ENCODE data around the gene GPSM1.
"Not testable (repeated sequence)": the region's sequence is repeated elsewhere in the genome, so short reads cannot be mapped to it uniquely, and the experiment has no call there.

The GPSM1 gene

DNA sequence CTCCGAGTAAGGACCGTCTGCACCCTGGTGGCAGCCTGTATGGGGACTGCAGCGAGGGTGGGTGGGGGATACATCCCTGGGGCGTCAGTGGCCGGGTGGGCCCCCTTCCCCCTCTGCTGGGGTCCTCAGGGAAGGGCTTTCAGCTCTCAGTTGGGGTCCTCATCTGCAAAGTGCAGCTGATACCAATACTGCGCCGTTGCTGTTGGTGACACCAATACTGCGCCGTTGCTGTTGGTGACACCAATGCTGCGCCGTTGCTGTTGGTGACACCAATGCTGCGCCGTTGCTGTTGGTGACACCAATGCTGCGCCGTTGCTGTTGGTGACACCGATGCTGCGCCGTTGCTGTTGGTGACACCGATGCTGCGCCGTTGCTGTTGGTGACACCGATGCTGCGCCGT lies 24.5 kb downstream of the GPSM1 start:
- H3K4me3 ChIP-seq (ENCODE audit: low read depth, low read length): not testable (repeated sequence)

DNA sequence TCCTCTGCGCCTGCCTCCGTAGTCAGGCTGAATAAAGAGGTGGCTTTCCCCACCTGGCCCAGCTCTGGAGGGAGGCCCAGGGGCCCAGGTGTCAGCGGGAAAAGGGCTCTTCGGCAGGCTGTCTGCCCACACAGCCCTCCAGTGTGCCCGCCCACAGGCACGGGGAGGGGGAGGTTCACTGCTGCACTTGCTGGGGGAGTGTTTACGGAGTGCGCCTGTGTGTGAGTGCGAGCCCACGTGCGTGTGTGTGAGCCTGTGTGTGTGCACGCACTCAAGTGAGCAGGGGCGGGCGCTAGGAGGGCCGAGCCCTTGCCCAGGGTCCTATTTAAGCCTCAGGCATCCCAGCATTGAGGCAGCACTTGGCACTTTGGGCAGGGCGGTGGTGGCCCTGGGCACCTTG lies 25.3 kb downstream of the GPSM1 start:
- H3K4me3 ChIP-seq (ENCODE audit: low read depth, low read length): no peak overlapping the region

More for the DNA sequence above, 24.5 kb downstream of the GPSM1 start:
- not testable (repeated sequence) for DNase-seq (ENCODE audit: low read depth)

DNA sequence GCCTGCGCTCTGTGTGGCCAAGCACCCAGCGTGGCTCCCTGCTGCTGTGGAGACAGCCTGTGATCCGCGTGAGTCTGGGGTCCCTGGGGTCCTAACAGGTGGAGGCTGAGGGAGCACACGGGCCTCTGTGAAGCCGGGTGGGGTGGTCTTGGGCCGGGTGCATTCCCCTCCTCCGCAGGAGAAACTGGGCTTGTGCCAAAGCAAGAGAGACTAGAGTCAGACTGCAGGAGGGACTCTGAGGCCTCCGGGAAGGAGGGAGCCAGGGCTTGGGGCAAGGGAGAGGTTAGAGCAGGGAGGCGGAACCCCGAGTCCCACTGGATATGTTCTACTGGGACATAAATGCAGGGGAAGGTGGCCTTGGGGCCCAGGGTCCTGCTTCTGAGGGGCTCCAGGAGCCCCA lies 25.7 kb downstream of the GPSM1 start:
- no peak for DNase-seq (ENCODE audit: low read depth)
- no peak overlapping the region for H3K4me3 ChIP-seq (ENCODE audit: low read depth, low read length)

More for the DNA sequence above, 25.3 kb downstream of the GPSM1 start:
- no peak for DNase-seq (ENCODE audit: low read depth)

DNA sequence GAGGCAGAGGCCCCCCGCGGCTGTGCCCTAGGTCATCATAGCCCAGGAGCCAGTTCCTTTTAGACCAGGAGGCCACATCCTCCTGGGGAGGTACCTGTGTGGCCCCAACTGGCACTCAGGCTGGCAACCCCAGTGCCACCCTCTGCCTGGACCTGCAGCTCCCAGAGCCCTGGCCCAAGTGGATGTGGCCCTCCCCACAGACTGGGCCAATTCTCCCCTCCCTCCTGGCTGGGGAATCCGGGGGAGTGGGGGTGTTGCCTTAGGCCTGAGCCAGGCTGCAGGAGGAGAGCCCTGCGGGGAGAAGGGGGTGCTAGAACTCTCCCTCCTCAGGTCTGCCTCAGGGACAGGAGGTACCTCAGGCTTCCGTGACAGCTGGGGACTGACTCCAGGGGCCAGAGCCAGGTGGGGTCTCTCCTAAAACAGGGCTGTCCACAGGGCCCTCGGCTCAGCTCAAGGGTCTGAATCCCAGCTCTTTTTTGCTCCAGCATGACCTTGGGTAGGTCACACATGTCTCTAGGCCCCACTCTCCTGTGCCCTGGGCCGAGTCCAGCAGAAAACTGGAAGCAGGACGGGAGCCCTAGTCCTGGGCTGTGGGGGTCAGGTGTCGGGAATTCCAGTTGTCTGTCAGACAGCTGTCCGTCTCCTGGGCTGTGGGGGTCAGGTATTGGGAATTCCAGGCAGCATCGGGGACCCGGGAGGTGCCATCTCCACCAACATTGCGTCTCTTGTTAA lies 26.6 kb downstream of the GPSM1 start:
- DNase-seq (ENCODE audit: low read depth): no peak
- no peak overlapping the region for H3K4me3 ChIP-seq (ENCODE audit: low read depth, low read length)

DNA sequence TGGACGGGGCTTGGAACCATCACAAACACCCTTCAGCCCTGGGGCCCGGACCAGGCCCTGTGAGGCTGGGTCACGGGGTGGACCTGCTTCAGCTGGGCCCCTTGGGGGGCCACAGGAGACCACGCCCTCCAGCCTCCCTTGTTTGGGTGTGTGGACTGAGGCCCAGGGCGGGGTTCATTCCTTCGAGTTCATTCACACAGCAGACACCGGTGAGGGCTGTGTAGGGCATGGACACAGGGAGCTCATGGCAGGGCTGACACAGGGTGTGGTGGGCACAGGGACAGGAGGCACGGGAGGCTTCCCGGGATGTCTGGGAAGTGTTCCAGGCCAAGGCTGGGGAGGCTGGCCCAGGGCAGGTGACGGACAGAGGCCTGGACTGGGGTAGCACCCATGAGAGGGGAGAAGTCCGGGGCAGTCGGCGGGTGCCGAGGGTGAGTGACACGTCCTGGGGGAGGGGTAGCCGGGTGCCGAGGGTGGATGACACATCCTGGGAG lies 27.3 kb downstream of the GPSM1 start:
- H3K4me3 ChIP-seq (ENCODE audit: low read depth, low read length): no peak overlapping the region
- DNase-seq (ENCODE audit: low read depth): no peak

DNA sequence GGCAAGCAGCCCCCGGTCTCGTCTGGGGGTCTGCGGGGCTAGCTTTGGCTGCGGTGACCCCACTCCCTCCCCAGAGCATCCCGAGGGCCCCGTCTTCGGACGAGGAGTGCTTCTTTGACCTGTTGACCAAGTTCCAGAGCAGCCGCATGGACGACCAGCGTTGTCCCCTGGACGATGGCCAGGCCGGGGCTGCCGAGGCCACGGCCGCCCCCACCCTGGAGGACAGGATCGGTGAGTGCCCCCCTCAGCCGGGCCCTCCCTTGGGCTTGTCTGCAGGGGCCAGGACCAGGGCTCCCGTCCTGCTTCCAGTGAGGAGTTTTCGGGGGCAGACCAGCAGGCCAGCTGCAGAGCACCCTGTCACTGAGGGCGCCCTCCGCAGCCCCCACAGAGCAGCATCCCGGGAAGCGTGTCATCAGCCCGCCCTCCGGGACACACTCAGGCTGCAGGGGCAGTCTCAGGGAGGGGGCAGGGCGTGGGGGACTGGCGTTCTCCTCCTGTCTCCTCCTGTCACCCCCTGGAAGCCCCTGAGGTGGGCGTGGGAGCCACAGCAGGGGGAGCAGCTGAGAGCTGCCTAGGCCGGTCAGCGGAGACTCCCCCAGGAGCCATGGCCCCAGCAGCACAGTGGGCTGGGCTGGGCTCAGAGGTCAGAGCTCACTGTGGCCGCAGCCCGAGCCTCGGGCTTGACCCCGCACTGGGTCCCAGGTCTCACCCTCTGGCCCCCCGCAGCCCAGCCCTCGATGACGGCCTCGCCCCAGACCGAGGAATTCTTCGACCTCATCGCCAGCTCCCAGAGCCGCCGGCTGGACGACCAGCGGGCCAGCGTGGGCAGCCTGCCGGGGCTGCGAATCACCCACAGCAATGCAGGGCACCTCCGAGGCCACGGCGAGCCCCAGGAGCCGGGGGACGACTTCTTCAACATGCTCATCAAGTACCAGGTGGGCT lies 28.5 kb downstream of the GPSM1 start:
- no peak overlapping the region for H3K4me3 ChIP-seq (ENCODE audit: low read depth, low read length)
- no peak for DNase-seq (ENCODE audit: low read depth)

DNA sequence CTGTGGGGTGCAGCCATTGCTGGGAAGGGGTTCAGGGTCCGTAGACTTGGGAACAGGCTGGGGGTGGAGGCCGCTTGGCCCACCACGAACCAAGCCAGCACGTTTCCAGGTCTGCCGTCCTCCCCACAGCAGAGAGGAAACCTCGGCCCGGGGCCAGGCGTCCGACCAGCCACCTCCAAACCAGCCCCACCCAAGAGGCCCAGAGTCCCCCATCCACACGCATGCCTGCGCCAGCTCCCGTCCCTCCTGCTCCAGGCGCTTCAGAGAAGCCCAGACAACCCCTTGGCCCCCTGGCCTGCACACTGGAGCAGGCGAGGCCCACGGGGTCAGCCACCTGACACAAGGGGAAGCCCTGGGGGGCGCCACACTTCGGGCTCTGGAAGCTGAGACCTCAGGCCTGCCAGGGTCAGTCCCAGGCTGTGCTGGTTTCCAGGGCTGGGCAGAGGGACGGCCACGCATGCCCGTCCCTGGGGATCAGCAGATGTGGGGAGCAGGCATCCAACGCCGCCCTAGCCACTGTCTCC lies 29.9 kb downstream of the GPSM1 start:
- no peak overlapping the region for H3K4me3 ChIP-seq (ENCODE audit: low read depth, low read length)
- DNase-seq (ENCODE audit: low read depth): no peak

DNA sequence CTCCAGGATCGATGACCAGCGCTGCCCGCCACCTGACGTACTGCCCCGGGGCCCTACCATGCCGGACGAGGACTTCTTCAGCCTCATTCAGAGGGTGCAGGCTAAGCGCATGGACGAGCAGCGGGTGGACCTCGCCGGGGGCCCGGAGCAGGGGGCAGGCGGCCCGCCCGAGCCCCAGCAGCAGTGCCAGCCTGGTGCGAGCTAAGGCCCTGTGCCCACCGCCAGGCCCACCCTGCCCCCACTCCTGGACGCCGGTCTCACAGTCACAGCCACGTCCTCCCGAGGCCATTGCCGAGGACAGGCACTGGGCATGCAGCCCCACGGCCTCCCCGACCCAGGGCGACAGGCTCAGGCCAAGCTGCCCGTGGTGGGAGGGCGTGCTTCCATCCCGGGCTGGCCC lies 30.7 kb downstream of the GPSM1 start:
- DNase-seq (ENCODE audit: low read depth): no peak
- H3K4me3 ChIP-seq (ENCODE audit: low read depth, low read length): no peak overlapping the region

DNA sequence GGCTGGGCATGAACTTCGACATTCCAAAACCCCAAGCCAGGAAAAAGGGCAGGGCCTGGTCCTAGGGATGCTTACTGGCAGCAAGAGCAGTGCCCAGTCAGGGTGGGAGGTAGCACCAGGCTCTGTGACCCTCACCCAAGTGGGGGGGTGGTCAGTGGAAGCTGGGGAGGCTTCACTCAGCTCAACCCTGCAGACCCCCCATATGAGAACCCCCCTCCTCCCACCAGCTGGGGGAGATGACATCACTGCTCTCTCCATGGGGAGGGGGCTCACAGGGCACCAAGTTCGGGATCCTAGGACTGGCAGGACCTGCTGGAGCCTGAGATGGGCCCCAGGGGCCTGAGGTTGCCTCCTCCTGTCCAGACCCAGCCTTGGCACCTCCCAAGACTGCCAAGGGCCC lies 31.5 kb downstream of the GPSM1 start:
- no peak for DNase-seq (ENCODE audit: low read depth)
- no peak overlapping the region for H3K4me3 ChIP-seq (ENCODE audit: low read depth, low read length)

DNA sequence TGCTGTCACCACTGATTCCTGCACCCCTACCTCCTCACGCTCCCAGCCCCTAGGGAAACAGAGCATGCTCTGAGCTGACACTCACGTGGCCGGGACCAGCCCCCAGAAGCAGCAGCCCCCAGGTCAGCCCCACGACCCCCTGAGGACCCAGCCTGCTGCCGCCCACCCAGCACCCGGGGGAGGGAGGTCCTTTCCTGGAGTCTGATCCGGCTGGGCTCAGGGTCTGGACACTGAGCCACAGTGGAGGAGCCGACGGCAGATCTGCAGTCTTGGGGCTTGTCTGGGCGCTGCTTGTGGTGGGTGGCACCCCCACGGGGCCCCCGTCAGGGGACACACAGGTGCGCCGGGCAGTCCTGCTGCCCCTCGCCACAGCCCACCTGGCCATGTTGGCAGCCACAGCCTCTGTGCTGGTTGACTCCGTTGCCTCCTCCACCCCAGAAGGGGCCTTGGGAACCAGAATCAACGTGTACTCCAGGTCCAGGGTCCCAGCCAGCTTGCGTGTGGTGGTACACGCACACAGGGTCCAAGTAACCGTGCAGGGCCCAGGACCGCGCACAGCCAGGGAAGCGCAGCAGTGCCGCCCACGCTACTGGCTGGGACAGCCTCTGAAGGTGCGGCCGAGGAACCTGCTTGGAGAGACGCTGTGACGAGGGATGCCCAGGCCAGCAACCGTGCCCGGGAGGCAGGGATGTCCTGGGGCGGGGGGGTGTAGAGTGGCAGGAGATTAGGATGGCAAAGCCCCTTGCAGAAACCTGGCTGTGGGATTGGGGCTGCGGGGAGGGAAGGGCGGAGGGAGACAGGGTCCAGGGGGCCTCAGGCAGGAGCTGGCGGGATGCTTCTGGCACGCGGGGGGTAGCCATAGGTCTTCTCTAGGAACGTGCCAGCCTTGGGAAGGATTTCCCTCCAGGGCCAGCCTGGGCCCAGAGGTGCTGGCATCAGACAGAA lies 32.7 kb downstream of the GPSM1 start:
- no peak overlapping the region for H3K4me3 ChIP-seq (ENCODE audit: low read depth, low read length)
- no peak for DNase-seq (ENCODE audit: low read depth)

DNA sequence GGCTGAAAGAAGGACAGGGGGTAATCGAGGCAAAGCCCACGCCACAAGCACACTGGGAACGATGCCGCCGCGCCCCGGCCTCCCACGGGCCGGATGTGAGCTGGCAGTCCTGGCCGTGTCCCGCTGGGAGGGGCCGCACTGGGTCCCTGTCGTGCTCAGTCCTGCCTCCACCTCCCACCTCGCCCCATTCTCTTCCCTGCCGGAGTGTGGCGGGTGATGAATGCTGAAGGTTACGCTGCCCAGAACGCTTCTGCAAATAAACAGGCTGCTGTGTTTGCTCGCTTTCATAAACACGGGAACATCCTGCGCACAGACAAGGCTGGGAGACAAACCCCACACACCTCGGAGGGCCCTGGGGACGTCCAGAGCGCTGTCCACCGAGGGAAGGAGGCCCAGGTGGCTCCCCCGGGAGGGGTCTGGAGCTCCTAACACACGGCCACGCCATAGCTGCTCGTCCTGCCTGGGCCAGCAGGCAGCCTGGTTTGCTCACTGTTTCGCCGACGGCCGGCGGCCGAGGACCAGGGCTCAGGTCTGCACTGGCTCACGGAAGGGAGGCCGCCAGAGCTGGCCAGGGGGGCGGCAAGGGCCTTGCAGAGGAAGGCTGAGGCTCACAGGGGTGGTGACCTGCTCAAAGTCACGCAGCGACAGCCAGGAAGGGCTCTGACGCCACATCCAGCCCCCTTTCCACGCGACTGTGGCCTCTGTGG lies 33.9 kb downstream of the GPSM1 start:
- H3K4me3 ChIP-seq (ENCODE audit: low read depth, low read length): no peak overlapping the region
- DNase-seq (ENCODE audit: low read depth): no peak

DNA sequence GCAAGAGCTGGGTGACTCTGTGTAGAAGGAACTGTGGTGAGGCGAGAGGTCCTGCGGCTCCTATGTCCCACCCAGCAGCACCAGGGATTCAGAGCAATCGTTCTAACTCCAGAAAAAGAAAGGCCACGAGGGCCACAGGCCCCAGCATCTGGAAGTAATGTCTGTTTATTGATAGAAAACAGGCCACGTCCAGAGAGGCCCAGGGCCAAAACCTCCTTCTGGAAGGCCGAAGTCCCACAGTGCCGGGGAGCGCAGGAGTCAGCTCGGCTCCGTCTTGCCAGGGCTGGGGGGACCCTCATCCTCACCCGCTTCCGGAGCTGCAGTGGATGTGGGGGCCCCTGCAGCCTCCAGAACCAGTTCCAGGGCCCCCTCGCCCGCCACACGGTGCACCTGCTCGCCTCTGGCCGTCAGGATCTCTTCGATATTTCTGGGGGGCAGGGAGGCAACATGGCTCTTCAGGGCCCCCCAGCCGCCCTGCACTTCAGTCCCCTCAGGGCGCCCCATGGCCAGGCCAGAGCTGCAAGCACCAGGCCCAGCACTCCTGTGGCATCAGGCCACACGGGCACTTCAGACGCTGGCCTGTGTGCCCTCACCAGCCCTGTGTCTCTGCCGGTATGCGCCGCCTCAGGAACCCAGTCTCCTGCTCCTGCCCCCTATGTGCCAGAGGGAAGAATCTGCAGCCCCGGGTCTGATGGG lies 34.6 kb downstream of the GPSM1 start:
- no peak overlapping the region for H3K4me3 ChIP-seq (ENCODE audit: low read depth, low read length)
- no peak for DNase-seq (ENCODE audit: low read depth)

DNA sequence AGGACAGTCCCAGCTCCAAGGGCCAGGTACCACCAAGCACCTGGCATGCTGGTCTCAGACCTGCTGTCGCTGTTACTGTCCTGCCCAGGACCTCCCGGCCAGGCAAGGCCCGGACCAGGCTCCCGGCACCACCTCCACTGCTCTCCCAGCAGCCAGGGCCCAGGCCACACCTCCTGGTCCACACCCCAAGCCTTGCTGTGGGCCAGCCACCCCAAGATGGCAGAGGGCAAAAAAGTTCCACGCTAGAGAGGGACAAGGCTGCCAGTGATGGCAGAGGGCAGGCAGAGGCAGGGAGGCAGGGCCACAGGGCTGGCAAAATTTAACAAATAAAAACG lies 35.1 kb downstream of the GPSM1 start:
- no peak for DNase-seq (ENCODE audit: low read depth)

DNA sequence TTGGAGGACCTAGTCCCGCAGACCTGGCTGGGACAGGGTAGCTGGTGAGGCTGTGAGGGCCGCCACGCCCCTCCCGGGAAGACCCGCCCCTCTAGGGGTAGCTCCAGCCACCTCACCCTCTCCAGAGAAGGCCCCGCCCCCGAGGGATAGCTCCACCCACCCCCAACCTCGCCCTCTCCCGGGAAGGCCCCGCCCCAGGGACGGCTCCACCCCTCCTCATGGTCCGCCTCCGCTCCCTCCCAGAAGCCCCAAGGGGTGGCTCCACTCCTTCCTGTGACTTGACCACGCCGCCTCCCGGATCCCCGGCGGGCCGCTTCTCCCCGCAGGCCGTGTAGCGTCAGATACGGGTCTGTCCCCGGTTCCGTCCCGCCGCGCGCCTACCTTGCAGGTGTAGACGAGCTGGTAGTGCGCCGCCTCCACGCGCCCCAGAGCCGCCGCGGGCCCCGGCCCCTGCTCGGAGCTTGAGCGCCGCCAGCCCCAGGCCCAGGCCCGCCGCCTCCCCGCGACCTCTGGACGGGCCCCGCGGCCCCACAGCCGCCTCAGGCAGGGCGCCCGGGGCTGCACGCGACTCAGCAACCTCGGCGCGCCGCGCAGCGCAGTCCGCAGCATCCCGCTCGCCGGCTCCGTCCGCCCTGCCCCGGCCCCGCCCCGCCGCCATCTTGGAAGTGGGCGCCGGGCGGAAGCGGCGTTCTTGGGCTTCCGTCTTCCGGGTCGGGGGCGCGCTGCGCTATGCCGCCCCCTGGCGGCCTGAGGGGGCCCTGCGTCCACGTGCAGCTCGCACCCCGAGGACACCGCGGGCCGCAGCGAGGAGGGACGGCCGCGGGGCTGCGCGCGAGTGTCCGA lies 36.0 kb downstream of the GPSM1 start, which contains the start of gene DNLZ:
TSS of gene DNLZ (minus strand) at position 639 of the 843 bp plus-strand sequence. CDS start at position 609, 30 bp downstream.
- peak within 1 kb of the TSS; percentile 68 for H3K4me3 ChIP-seq (ENCODE audit: low read depth, low read length)
- DNase-seq (ENCODE audit: low read depth): peak; percentile 78

More for the DNA sequence above, 35.1 kb downstream of the GPSM1 start:
- H3K4me3 ChIP-seq (ENCODE audit: low read depth, low read length): peak overlapping the region; percentile 25

DNA sequence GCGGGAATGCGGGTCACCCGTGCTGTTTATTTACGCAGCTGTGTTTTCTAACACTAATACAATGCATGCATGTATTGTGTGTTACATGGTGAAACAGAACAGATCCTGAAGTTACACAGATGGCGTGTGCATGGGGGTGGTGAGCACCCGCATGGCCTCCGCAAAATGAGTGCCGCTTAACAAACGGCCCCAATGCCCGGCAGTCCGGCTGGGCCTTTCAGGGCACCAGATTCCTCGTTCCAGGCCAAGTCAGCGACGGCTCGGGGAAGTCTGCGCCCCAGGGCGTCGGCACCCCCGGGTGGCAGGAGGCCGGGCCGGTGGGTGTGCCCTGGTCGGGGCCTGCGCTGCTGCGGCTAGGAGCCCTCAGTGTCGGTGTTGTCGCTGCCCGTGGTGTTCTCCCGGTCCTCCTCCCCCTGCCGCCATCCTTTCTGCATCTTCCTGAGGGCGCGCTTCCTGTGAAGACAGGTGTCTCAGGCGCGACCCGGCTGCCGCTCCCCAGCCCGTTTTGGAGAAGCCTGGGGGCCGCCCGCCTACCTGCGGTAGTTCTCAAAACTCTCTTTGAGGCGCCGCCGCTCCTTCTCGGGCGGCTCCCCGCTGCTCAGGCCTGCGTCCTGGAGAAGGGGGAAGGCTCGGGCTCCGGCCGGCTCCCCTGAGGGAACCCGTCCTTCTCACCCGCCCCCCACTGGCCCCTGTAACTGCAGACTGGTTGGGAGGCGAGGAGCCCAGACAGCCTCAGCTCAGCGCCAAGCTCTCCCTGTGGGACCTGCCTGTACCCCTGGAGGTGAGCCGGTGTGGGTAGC lies 36.8 kb downstream of the GPSM1 start:
- H3K4me3 ChIP-seq (ENCODE audit: low read depth, low read length): peak overlapping the region; percentile 12
- DNase-seq (ENCODE audit: low read depth): no peak

Data from skeletal muscle cell (primary cell).